H9 (cell line): Measurements from ENCODE around the gene GSX1. TPM values are rescaled to one million over a fixed set of nuclear protein-coding genes. Genes with fewer than 3 reads are reported as not detected.

ENCODE experiments used
- DNase-seq: peaks from one replicate; pipeline ENCODE4 v3.0.0-alpha.2; 2017
- H2AFZ ChIP-seq: one replicate; pipeline ENCODE4 v1.6.1; 2013; ENCODE audit warnings: mild to moderate bottlenecking, low read length, control low read depth, moderate library complexity
- H2AK5ac ChIP-seq: 2 replicates; pipeline ENCODE4 v1.6.1; 2013; ENCODE audit warnings: low read length, control low read depth, mixed read lengths; ENCODE audit not compliant: insufficient read length
- H2BK120ac ChIP-seq: one replicate; pipeline ENCODE4 v1.6.1; 2013; ENCODE audit warnings: low read depth, mild to moderate bottlenecking, low read length, control low read depth, inconsistent platforms; ENCODE audit not compliant: poor library complexity, severe bottlenecking
- H2BK12ac ChIP-seq: 2 replicates; pipeline ENCODE4 v1.6.1; 2013; ENCODE audit warnings: low read length, control low read depth, mixed read lengths, low read depth; ENCODE audit not compliant: insufficient read length
- H2BK15ac ChIP-seq: 2 replicates; pipeline ENCODE4 v1.6.1; 2013; ENCODE audit warnings: low read depth, low read length, control low read depth
- H2BK20ac ChIP-seq: one replicate; pipeline ENCODE4 v1.6.1; 2013; ENCODE audit warnings: low read depth, mild to moderate bottlenecking, low read length, control low read depth, inconsistent platforms; ENCODE audit not compliant: poor library complexity, severe bottlenecking
- H2BK5ac ChIP-seq: 2 replicates; pipeline ENCODE4 v1.6.1; 2013; ENCODE audit warnings: low read length, control low read depth, mixed read lengths; ENCODE audit not compliant: insufficient read length
- H3K14ac ChIP-seq: 2 replicates; pipeline ENCODE4 v1.6.1; 2013; ENCODE audit warnings: low read length, control low read depth; ENCODE audit not compliant: insufficient read depth
- H3K18ac ChIP-seq: 2 replicates; pipeline ENCODE4 v1.6.1; 2013; ENCODE audit warnings: low read depth, mild to moderate bottlenecking, mixed read lengths, low read length, control low read depth; ENCODE audit not compliant: insufficient read length
- H3K23ac ChIP-seq: 2 replicates; pipeline ENCODE4 v1.6.1; 2013; ENCODE audit warnings: low read length, control low read depth, mixed read lengths, low read depth; ENCODE audit not compliant: insufficient read length
- H3K23me2 ChIP-seq: 2 replicates; pipeline ENCODE4 v1.6.1; 2013; ENCODE audit warnings: low read depth, mild to moderate bottlenecking, mixed read lengths, low read length, control low read depth; ENCODE audit not compliant: insufficient read length, poor library complexity, severe bottlenecking
- H3K27ac ChIP-seq: 2 replicates; pipeline ENCODE4 v1.5.1; 2013; ENCODE audit warnings: low read length, control low read depth, mixed read lengths, low read depth; ENCODE audit not compliant: insufficient read length
- H3K27me3 ChIP-seq: 2 replicates; pipeline ENCODE4 v1.6.1; 2013; ENCODE audit warnings: low read length, control low read depth, inconsistent platforms; ENCODE audit not compliant: insufficient read depth
- H3K4ac ChIP-seq: 2 replicates; pipeline ENCODE4 v1.6.1; 2013; ENCODE audit warnings: low read depth, mild to moderate bottlenecking, control low read depth, inconsistent platforms, low read length, moderate library complexity
- H3K4me1 ChIP-seq: 2 replicates; pipeline ENCODE4 v1.6.1; 2013; ENCODE audit warnings: low read length, control low read depth, inconsistent platforms; ENCODE audit not compliant: insufficient read depth
- H3K4me2 ChIP-seq: 2 replicates; pipeline ENCODE4 v1.6.1; 2013; ENCODE audit warnings: low read length, control low read depth, mixed read lengths; ENCODE audit not compliant: insufficient read length, insufficient read depth
- H3K56ac ChIP-seq: 2 replicates; pipeline ENCODE4 v1.6.1; 2013; ENCODE audit warnings: low read depth, mild to moderate bottlenecking, mixed read lengths, low read length, control low read depth; ENCODE audit not compliant: insufficient read length
- H3K79me1 ChIP-seq: 2 replicates; pipeline ENCODE4 v1.6.1; 2013; ENCODE audit warnings: low read depth, mild to moderate bottlenecking, moderate library complexity, low read length, control low read depth, inconsistent platforms; ENCODE audit not compliant: insufficient read depth, poor library complexity, severe bottlenecking
- H3K79me2 ChIP-seq: 2 replicates; pipeline ENCODE4 v1.6.1; 2013; ENCODE audit warnings: low read length, control low read depth, inconsistent platforms; ENCODE audit not compliant: insufficient read depth
- H3K9ac ChIP-seq: 2 replicates; pipeline ENCODE4 v1.6.1; 2013; ENCODE audit warnings: low read length, control low read depth, mixed read lengths; ENCODE audit not compliant: insufficient read length; ENCODE audit errors: extremely low read depth
- H3K9me3 ChIP-seq: one replicate; pipeline ENCODE4 v1.6.1; 2013; ENCODE audit warnings: low read depth, low read length, inconsistent platforms; ENCODE audit not compliant: control insufficient read depth
- H3T11ph ChIP-seq: one replicate; pipeline ENCODE4 v1.6.1; 2013; ENCODE audit warnings: mild to moderate bottlenecking, low read length, control low read depth, inconsistent platforms
- H4K20me1 ChIP-seq: one replicate; pipeline ENCODE4 v1.6.1; 2013; ENCODE audit not compliant: control insufficient read depth, insufficient read length, insufficient read depth
- H4K5ac ChIP-seq: 2 replicates; pipeline ENCODE4 v1.6.1; 2013; ENCODE audit warnings: low read depth, mild to moderate bottlenecking, mixed read lengths, low read length, control low read depth; ENCODE audit not compliant: insufficient read length
- H4K8ac ChIP-seq: replicated peaks from 2 replicates; pipeline ENCODE4 v1.6.1; 2013; ENCODE audit warnings: low read length, control low read depth, mixed read lengths, low read depth; ENCODE audit not compliant: insufficient read length
- H4K91ac ChIP-seq: 2 replicates; pipeline ENCODE4 v1.6.1; 2013; ENCODE audit warnings: low read depth, mild to moderate bottlenecking, moderate library complexity, mixed read lengths, low read length, control low read depth; ENCODE audit not compliant: insufficient read length
- H3K27ac Mint-ChIP-seq, 3 experiments: 2 replicates in 2 of 3; 3 replicates in 1 of 3; pipeline ENCODE4 v1.8.0; 2020 to 2021; ENCODE audit warnings: mixed read lengths in 3 of 3, mild to moderate bottlenecking in 1 of 3, moderate library complexity in 1 of 3
- H3K27me3 Mint-ChIP-seq: 2 replicates; pipeline ENCODE4 v1.8.0; 2021; ENCODE audit warnings: low read depth, mild to moderate bottlenecking, moderate library complexity, mixed read lengths
- H3K36me3 Mint-ChIP-seq, 3 experiments: 2 replicates in 2 of 3; 3 replicates in 1 of 3; pipeline ENCODE4 v1.8.0; 2020 to 2021; ENCODE audit warnings: low read depth in 3 of 3, mixed read lengths in 3 of 3; ENCODE audit not compliant: insufficient read depth in 1 of 3
- H3K4me1 Mint-ChIP-seq, 2 experiments: 2 replicates each; pipeline ENCODE4 v1.8.0; 2020; ENCODE audit warnings: mixed read lengths in 2 of 2
- H3K4me3 Mint-ChIP-seq, 2 experiments: 2 replicates in 1 of 2; 3 replicates in 1 of 2; pipeline ENCODE4 v1.8.0; 2020 to 2021; ENCODE audit warnings: mild to moderate bottlenecking in 2 of 2, mixed read lengths in 2 of 2, moderate library complexity in 1 of 2
- H3K9me3 Mint-ChIP-seq, 2 experiments: 2 replicates in 1 of 2; 3 replicates in 1 of 2; pipeline ENCODE4 v1.8.0; 2020; ENCODE audit warnings: mild to moderate bottlenecking in 2 of 2, mixed read lengths in 2 of 2, moderate library complexity in 1 of 2
- CTCF ChIP-seq: fragments of 200-600 bp; sonication (generic); conservative IDR thresholded peaks from 3 replicates; pipeline ENCODE4 v1.8.0; 2021; ENCODE audit warnings: antibody characterized with exemption, mild to moderate bottlenecking
- WGBS: extraction: QIAGEN DNeasy Blood & Tissue Kit; methylation state at CpG from one replicate; pipeline ENCODE4 v1.1.7; 2013; ENCODE audit warnings: missing lambda C conversion rate, low lambda C conversion rate, mixed read lengths; ENCODE audit not compliant: insufficient read length; ENCODE audit errors: extremely low coverage; 5-methylcytosine and 5-hydroxymethylcytosine counted together
- total RNA-seq: library from RNA; stranded (reverse); gene quantifications from 2 replicates; pipeline ENCODE4 v1.2.1, GENCODE V29; 2021

Gene GSX1
- total RNA-seq, 1 experiment from 2014 or later = not detected

GRCh38 chr13:27810461-27810860 lies 18.2 kb downstream of the GSX1 start:
- Mint-ChIP-seq H3K36me3 (no peaks in the 10 kb centered on the region), H3K4me1 (peaks cover 44 to 49% of the 10 kb centered on the region in 2 experiments), H3K9me3 (no peaks in the 10 kb centered on the region; a peak in 1 of 5 replicates), H3K4me3 (no peak overlapping the region), H3K27ac (no peak overlapping the region), H3K27me3 (peaks cover 94% of the 10 kb centered on the region)
- H3K9ac ChIP-seq = no peak overlapping the region
- H3K23ac ChIP-seq = no peak overlapping the region
- WGBS = no CpG with 5 or more reads among the region's 2 CpGs
- no peak overlapping the region for H3K18ac ChIP-seq
- peaks cover 13% of the 10 kb centered on the region; the same call in 1 of the 2 replicates for H3K27me3 ChIP-seq
- no peak overlapping the region for H2AFZ ChIP-seq
- H3K4me1 ChIP-seq = peaks cover 9% of the 10 kb centered on the region; the same call in 1 of the 2 replicates
- no peak overlapping the region for H3K56ac ChIP-seq
- no peak overlapping the region for H4K8ac ChIP-seq
- H4K5ac ChIP-seq = no peak overlapping the region
- H2BK15ac ChIP-seq = no peak overlapping the region
- no peaks in the 10 kb centered on the region for H3K23me2 ChIP-seq
- no peak overlapping the region for H3K4me2 ChIP-seq
- H3K27ac ChIP-seq = no peak overlapping the region
- H4K20me1 ChIP-seq = no peaks in the 10 kb centered on the region
- no peak overlapping the region for H4K91ac ChIP-seq
- H3K79me2 ChIP-seq = no peaks in the 10 kb centered on the region
- H2AK5ac ChIP-seq = no peak overlapping the region
- H3T11ph ChIP-seq = no peak overlapping the region
- no peaks in the 10 kb centered on the region for H3K9me3 ChIP-seq
- TF ChIP-seq CTCF = no peak
- no peak overlapping the region for H2BK120ac ChIP-seq
- no peak overlapping the region for H3K4ac ChIP-seq
- no peak overlapping the region for H2BK12ac ChIP-seq
- no peak for DNase-seq
- no peak overlapping the region for H3K14ac ChIP-seq
- no peaks in the 10 kb centered on the region for H3K79me1 ChIP-seq
- no peak overlapping the region for H2BK5ac ChIP-seq
- H2BK20ac ChIP-seq = no peak overlapping the region
